NCI-H1048 (cell line): ENCODE measurements around the gene TMF1.

Experiments used
- DNase-seq: peaks from one replicate; lab custom pipeline; 2025; lab: John Stamatoyannopoulos, UW

Gene TMF1

GRCh38 chr3:69079269-69080159 lies 27.4 kb upstream of the TMF1 start:
- DNase-seq: no peak

GRCh38 chr3:69072928-69073327 lies 20.8 kb upstream of the TMF1 start:
- DNase-seq: no peak

- no peak for DNase-seq
These were observed 14.0 kb upstream of the TMF1 start for GRCh38 chr3:69066121-69066520.

GRCh38 chr3:69065318-69065964 lies 13.3 kb upstream of the TMF1 start:
- no peak for DNase-seq

- DNase-seq: no peak
These were observed 11.5 kb upstream of the TMF1 start for GRCh38 chr3:69063636-69064035.

GRCh38 chr3:69059688-69060087 lies 7.6 kb upstream of the TMF1 start:
- DNase-seq: no peak

- DNase-seq: no peak
These were observed 6.8 kb upstream of the TMF1 start for GRCh38 chr3:69058947-69059224.

GRCh38 chr3:69058180-69058946 lies 6.2 kb upstream of the TMF1 start:
- DNase-seq: no peak

GRCh38 chr3:69052472-69052898 lies 352 bp upstream of the TMF1 start:
- DNase-seq: no peak

- no peak for DNase-seq
These were observed 3.1 kb downstream of the TMF1 start for GRCh38 chr3:69048990-69049389.

GRCh38 chr3:69044608-69045007 lies 7.5 kb downstream of the TMF1 start:
- DNase-seq: no peak

GRCh38 chr3:69033470-69033869 lies 18.7 kb downstream of the TMF1 start:
- no peak for DNase-seq

GRCh38 chr3:69032737-69033136 lies 19.4 kb downstream of the TMF1 start:
- DNase-seq: no peak

- DNase-seq: no peak
These were observed 20.0 kb downstream of the TMF1 start for GRCh38 chr3:69032142-69032541.

- no peak for DNase-seq
These were observed 20.5 kb downstream of the TMF1 start for GRCh38 chr3:69031635-69032034.

GRCh38 chr3:69020857-69021256 lies 31.3 kb downstream of the TMF1 start:
- no peak for DNase-seq

- no peak for DNase-seq
These were observed 31.7 kb downstream of the TMF1 start for GRCh38 chr3:69020424-69020823.

- no peak for DNase-seq
These were observed 35.2 kb downstream of the TMF1 start for GRCh38 chr3:69016901-69017300.

- no peak for DNase-seq
These were observed 36.0 kb downstream of the TMF1 start for GRCh38 chr3:69016102-69016501.

- no peak for DNase-seq
These were observed 38.0 kb downstream of the TMF1 start for GRCh38 chr3:69014022-69014580.

- peak; percentile 24 for DNase-seq
These were observed 38.7 kb downstream of the TMF1 start, which contains the start of gene EOGT for GRCh38 chr3:69013253-69014021. TSS of gene EOGT (minus strand) at chr3:69013684. CDS start at chr3:69009846, 3,838 bp downstream.

GRCh38 chr3:69012800-69013252 lies 39.3 kb downstream of the TMF1 start:
- no peak for DNase-seq
